SK-N-SH (cell line): Measurements from ENCODE around the gene RAB42. TPM values are rescaled to one million over a fixed set of nuclear protein-coding genes. Genes with fewer than 3 reads are reported as not detected.

ENCODE experiments used
- CTCF ChIA-PET: fragments of 300-600, 350-600 bp; formaldehyde crosslinking; extraction: SDS; loops from one replicate; lab custom pipeline; 2021; lab: Yijun Ruan, JAX
- POLR2A ChIA-PET: fragments of 350-600 bp; sonication (Branson Sonifier 250); formaldehyde crosslinking; extraction: SDS; loops from one replicate; lab custom pipeline; 2020; ENCODE audit warnings: antibody characterized with exemption, inconsistent platforms; lab: Yijun Ruan, JAX
- DNase-seq: peaks from one replicate; pipeline ENCODE4 v3.0.0; 2012
- H2AFZ ChIP-seq: fragments of 200-600 bp; sonication (generic); 2 replicates; pipeline ENCODE4 v1.8.1; 2016; ENCODE audit warnings: antibody characterized with exemption, mild to moderate bottlenecking, low read depth
- H3F3A ChIP-seq: fragments of 200-600 bp; sonication (generic); replicated peaks from 2 replicates; pipeline ENCODE3; 2016; ENCODE audit warnings: antibody characterized with exemption, mild to moderate bottlenecking; ENCODE audit not compliant: insufficient read depth
- H3K27ac ChIP-seq, 2 experiments: fragments of 200-500 bp in 1 of 2; fragments of 200-600 bp in 1 of 2; sonication (Bioruptor generic) in 1 of 2; sonication (generic), shearing (Covaris generic) in 1 of 2; 2 replicates each; pipeline versions ENCODE4 v1.5.1 to v1.6.1; 2014 to 2016; ENCODE audit warnings: low read depth in 2 of 2, inconsistent platforms in 1 of 2, low read length in 1 of 2, mild to moderate bottlenecking in 1 of 2, mixed read lengths in 1 of 2
- H3K27me3 ChIP-seq: fragments of 200-600 bp; sonication (generic), shearing (Covaris generic); 2 replicates; pipeline ENCODE4 v1.6.1; 2016; ENCODE audit warnings: mixed run types; ENCODE audit not compliant: insufficient read depth
- H3K36me3 ChIP-seq, 2 experiments: fragments of 200-500 bp in 1 of 2; fragments of 200-600 bp in 1 of 2; sonication (Bioruptor generic) in 1 of 2; sonication (generic) in 1 of 2; replicated peaks in 1 of 2; 2 replicates each; pipeline versions ENCODE3 to v1.5.1; 2014 to 2016; ENCODE audit warnings: low read length in 1 of 2, mild to moderate bottlenecking in 1 of 2; ENCODE audit not compliant: insufficient read depth in 2 of 2, control insufficient read depth in 1 of 2
- H3K4me1 ChIP-seq, 2 experiments: fragments of 200-500 bp in 1 of 2; fragments of 200-600 bp in 1 of 2; sonication (Bioruptor generic) in 1 of 2; sonication (generic), shearing (Covaris generic) in 1 of 2; 2 replicates each; pipeline versions ENCODE4 v1.5.1 to v1.6.1; 2014 to 2016; ENCODE audit warnings: low read depth in 1 of 2, low read length in 1 of 2, mixed run types in 1 of 2; ENCODE audit not compliant: insufficient read depth in 2 of 2, control insufficient read depth in 1 of 2
- H3K4me2 ChIP-seq: fragments of 200-600 bp; sonication (generic), shearing (Covaris generic); 2 replicates; pipeline ENCODE4 v1.6.1; 2017; ENCODE audit warnings: mixed run types
- H3K4me3 ChIP-seq, 2 experiments: fragments of 200-500 bp in 1 of 2; fragments of 200-600 bp in 1 of 2; sonication (Bioruptor generic) in 1 of 2; sonication (generic), shearing (Covaris generic) in 1 of 2; 2 replicates each; pipeline versions ENCODE4 v1.5.1 to v1.8.1; 2014 to 2016; ENCODE audit warnings: low read depth in 2 of 2, inconsistent platforms in 1 of 2, low read length in 1 of 2, mild to moderate bottlenecking in 1 of 2, mixed read lengths in 1 of 2, moderate library complexity in 1 of 2
- H3K79me2 ChIP-seq: fragments of 200-600 bp; sonication (generic); 2 replicates; pipeline ENCODE4 v1.8.1; 2017; ENCODE audit warnings: mild to moderate bottlenecking; ENCODE audit not compliant: insufficient read depth
- H3K9ac ChIP-seq: fragments of 200-600 bp; sonication (generic); 2 replicates; pipeline ENCODE4 v1.6.1; 2017; ENCODE audit warnings: mixed run types
- H3K9me2 ChIP-seq: fragments of 200-600 bp; sonication (generic); 2 replicates; pipeline ENCODE4 v1.6.1; 2017; ENCODE audit warnings: mixed run types
- H3K9me3 ChIP-seq: fragments of 200-600 bp; sonication (generic); 2 replicates; pipeline ENCODE4 v1.6.1; 2017; ENCODE audit warnings: mixed run types, mild to moderate bottlenecking, moderate library complexity
- H4K20me1 ChIP-seq: fragments of 200-600 bp; sonication (generic); 2 replicates; pipeline ENCODE4 v1.6.1; 2017; ENCODE audit warnings: mild to moderate bottlenecking, mixed run types; ENCODE audit not compliant: insufficient read depth
- EP300 ChIP-seq, 2 experiments: IDR thresholded peaks; 2 replicates each; pipeline versions ENCODE4 v1.4.0 to v1.6.1; 2012; ENCODE audit warnings: borderline replicate concordance in 1 of 2, low read depth in 1 of 2, low read length in 1 of 2
- NRF1 ChIP-seq: IDR thresholded peaks from 2 replicates; pipeline ENCODE4 v1.6.1; 2012; ENCODE audit warnings: low read depth, mild to moderate bottlenecking, low read length
- POLR2AphosphoS5 ChIP-seq: IDR thresholded peaks from 2 replicates; pipeline ENCODE4 v1.6.1; 2012; ENCODE audit warnings: low read depth, low read length
- RAD21 ChIP-seq: IDR thresholded peaks from 2 replicates; pipeline ENCODE4 v1.6.1; 2012; ENCODE audit warnings: mild to moderate bottlenecking, low read length
- RFX5 ChIP-seq: IDR thresholded peaks from 2 replicates; pipeline ENCODE4 v1.6.1; 2012; ENCODE audit warnings: mild to moderate bottlenecking, improper control_type of control experiment, low read length
- TAF1 ChIP-seq: IDR thresholded peaks from 2 replicates; pipeline ENCODE4 v1.6.1; 2012; ENCODE audit warnings: low read depth, mild to moderate bottlenecking, low read length, moderate library complexity, borderline replicate concordance
- TCF12 ChIP-seq: IDR thresholded peaks from 2 replicates; pipeline ENCODE4 v1.4.0; 2012
- TEAD4 ChIP-seq: IDR thresholded peaks from 2 replicates; pipeline ENCODE4 v1.4.0; 2012; ENCODE audit warnings: mild to moderate bottlenecking, borderline replicate concordance; ENCODE audit not compliant: insufficient read depth
- USF1 ChIP-seq: IDR thresholded peaks from 2 replicates; pipeline ENCODE4 v1.4.0; 2012; ENCODE audit warnings: low read depth, borderline replicate concordance
- USF2 ChIP-seq: fragments of 150-350 bp; IDR thresholded peaks from 2 replicates; pipeline ENCODE4 v1.6.1; 2017; ENCODE audit warnings: antibody characterized with exemption, low read length, low read depth, borderline replicate concordance
- YY1 ChIP-seq: IDR thresholded peaks from 2 replicates; pipeline ENCODE4 v1.4.0; 2012; ENCODE audit warnings: low read depth, mild to moderate bottlenecking
- ZBTB33 ChIP-seq: IDR thresholded peaks from 2 replicates; pipeline ENCODE4 v1.4.0; 2012; ENCODE audit warnings: low read depth, borderline replicate concordance
- WGBS: methylation state at CpG from one replicate; pipeline ENCODE4 v1.1.6; 2017; ENCODE audit warnings: low lambda C conversion rate; 5-methylcytosine and 5-hydroxymethylcytosine counted together
- polyA plus RNA-seq, 3 experiments: library from polyadenylated mRNA; depleted of rRNA; stranded (reverse); fragments of >200 nt; gene quantifications; 2 replicates each; pipeline ENCODE4 v1.2.3, GENCODE V29; 2012
- TF ChIP-seq, protein P1 (sequence below): fragments of 200-600 bp; sonication (generic); IDR thresholded peaks from 2 replicates; pipeline ENCODE4 v1.6.1; 2017; ENCODE audit warnings: antibody characterized with exemption, mild to moderate bottlenecking, moderate library complexity
- TF ChIP-seq, protein P2 (sequence below): fragments of 150-350 bp; IDR thresholded peaks from 2 replicates; pipeline ENCODE4 v1.6.1; 2016; ENCODE audit warnings: mild to moderate bottlenecking, low read depth, low read length

The RAB42 gene
- polyA plus RNA-seq, 1 of the 3 experiments (the other 2 are of a cell fraction): 4.6 TPM

GRCh38 chr1:28640766-28641165 is 48.7 kb downstream of the RAB42 start:
- Histone ChIP-seq H3F3A (peaks cover 6% of the 10 kb centered on the region), H3K4me1 (peaks cover 0 to 5% of the 10 kb centered on the region in 2 experiments; a peak in 1 of 4 replicates), H3K79me2 (peaks cover 50% of the 10 kb centered on the region), H3K4me2 (no peak overlapping the region), H3K9me2 (no peaks in the 10 kb centered on the region), H3K27ac (no peak overlapping the region), H3K27me3 (no peaks in the 10 kb centered on the region), H3K36me3 (peaks cover 0 to 8% of the 10 kb centered on the region in 2 experiments), H3K9me3 (no peaks in the 10 kb centered on the region), H2AFZ (no peak overlapping the region), H4K20me1 (no peaks in the 10 kb centered on the region), H3K9ac (no peak overlapping the region), H3K4me3 (no peak overlapping the region)
- TF ChIP-seq, protein P1, sequence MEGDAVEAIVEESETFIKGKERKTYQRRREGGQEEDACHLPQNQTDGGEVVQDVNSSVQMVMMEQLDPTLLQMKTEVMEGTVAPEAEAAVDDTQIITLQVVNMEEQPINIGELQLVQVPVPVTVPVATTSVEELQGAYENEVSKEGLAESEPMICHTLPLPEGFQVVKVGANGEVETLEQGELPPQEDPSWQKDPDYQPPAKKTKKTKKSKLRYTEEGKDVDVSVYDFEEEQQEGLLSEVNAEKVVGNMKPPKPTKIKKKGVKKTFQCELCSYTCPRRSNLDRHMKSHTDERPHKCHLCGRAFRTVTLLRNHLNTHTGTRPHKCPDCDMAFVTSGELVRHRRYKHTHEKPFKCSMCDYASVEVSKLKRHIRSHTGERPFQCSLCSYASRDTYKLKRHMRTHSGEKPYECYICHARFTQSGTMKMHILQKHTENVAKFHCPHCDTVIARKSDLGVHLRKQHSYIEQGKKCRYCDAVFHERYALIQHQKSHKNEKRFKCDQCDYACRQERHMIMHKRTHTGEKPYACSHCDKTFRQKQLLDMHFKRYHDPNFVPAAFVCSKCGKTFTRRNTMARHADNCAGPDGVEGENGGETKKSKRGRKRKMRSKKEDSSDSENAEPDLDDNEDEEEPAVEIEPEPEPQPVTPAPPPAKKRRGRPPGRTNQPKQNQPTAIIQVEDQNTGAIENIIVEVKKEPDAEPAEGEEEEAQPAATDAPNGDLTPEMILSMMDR: peak; percentile 47
- peak; percentile 42; the same call in 1 of the 2 replicates for TF ChIP-seq RAD21
- no peak for TF ChIP-seq EP300 (IDR thresholded peaks at IDR 0.05; ENCODE audit: borderline replicate concordance in 1 of 2, low read depth in 1 of 2, low read length in 1 of 2)
- no peak for DNase-seq
- ChIA-PET CTCF (interaction anchor here (0.7 to 4.8 kb wide), 7 partner anchors 8 to 236 kb away, joined by 3 to 39 read pairs (median 3); no protein-coding TSS in a partner anchor), POLR2A (interaction anchor here (0.6 kb wide), 1 partner anchor 59 kb away, joined by 3 read pairs; no protein-coding TSS in a partner anchor)
- WGBS: 93% methylated on average over 1 of the region's 1 CpG

DNA sequence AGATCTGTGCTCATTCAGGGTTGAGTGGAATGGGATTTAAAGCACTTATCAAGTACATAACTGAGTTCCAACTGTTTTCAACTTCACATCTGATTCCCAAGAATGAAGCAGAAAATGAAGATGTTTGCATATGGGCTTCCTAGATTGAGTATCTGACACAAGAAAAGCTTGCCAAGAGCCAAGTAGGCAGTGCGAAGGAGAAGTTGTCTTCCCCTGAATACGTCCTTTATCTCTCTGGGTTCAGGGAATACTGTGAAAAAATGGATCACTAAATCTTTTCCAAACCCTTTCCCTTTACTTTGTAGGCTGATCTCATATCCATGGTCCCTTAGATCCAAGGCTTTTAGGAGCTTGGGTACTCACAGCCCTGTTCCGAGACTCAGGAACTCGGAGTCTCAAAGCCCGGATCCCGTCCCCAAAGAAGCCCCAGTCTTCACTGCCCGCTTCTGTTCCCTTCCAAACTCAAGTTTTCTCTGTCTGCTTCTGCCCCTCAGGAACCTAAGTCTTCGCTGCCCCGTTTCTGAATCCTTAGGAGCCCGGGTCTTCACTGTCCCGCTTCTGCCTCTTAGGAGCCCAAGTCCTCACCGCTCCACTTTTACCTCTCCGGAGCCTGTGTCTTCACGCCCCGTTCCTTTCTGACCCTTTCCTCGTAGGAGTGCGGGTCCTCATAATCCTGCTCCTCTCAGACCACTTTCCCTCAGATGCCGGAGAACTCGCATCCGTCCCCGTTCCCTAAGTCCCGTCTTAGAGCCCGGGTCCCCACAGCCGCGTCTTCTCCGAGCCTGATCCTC is 50.2 kb downstream of the RAB42 start:
- no peaks in the 10 kb centered on the region for H3K27me3 ChIP-seq
- no peaks in the 10 kb centered on the region for H3K9me3 ChIP-seq
- POLR2A ChIA-PET: interaction anchor here (0.9 to 2.1 kb wide), 5 partner anchors 27 to 235 kb away, joined by 3 to 12 read pairs (median 8); partner anchors contain the start of genes GMEB1, RCC1 and YTHDF2
- H3K4me3 ChIP-seq: peak overlapping the region; percentile 68 to 73
- peak overlapping the region; percentile 80 for H2AFZ ChIP-seq
- H3K9ac ChIP-seq: peak overlapping the region; percentile 88
- peaks cover 3% of the 10 kb centered on the region for H3F3A ChIP-seq
- DNase-seq: no peak
- no peaks in the 10 kb centered on the region for H4K20me1 ChIP-seq
- CTCF ChIA-PET: interaction anchor here (0.7 to 4.8 kb wide), 8 partner anchors 10 to 239 kb away, joined by 3 to 39 read pairs (median 4); partner anchors contain the start of gene YTHDF2
- H3K4me2 ChIP-seq: peak overlapping the region; percentile 86
- peaks cover 0 to 7% of the 10 kb centered on the region in 2 experiments; a peak in 1 of 4 replicates for H3K4me1 ChIP-seq
- WGBS: 1% methylated on average over 26 of the region's 26 CpGs
- peaks cover 44% of the 10 kb centered on the region for H3K79me2 ChIP-seq
- H3K36me3 ChIP-seq: peaks cover 0 to 8% of the 10 kb centered on the region in 2 experiments
- no peaks in the 10 kb centered on the region for H3K9me2 ChIP-seq
- peak overlapping the region; percentile 82 to 88 for H3K27ac ChIP-seq
- no peak for TF ChIP-seq USF2
- TF ChIP-seq TCF12: no peak
- no peak for TF ChIP-seq ZBTB33
- no peak for TF ChIP-seq POLR2AphosphoS5
- TF ChIP-seq TAF1: no peak
- no peak for TF ChIP-seq TEAD4
- no peak for TF ChIP-seq NRF1
- no peak for TF ChIP-seq RFX5
- TF ChIP-seq, protein P2, sequence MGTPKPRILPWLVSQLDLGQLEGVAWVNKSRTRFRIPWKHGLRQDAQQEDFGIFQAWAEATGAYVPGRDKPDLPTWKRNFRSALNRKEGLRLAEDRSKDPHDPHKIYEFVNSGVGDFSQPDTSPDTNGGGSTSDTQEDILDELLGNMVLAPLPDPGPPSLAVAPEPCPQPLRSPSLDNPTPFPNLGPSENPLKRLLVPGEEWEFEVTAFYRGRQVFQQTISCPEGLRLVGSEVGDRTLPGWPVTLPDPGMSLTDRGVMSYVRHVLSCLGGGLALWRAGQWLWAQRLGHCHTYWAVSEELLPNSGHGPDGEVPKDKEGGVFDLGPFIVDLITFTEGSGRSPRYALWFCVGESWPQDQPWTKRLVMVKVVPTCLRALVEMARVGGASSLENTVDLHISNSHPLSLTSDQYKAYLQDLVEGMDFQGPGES: no peak
- TF ChIP-seq USF1: no peak
- no peak for TF ChIP-seq YY1
